Heart left ventricle (tissue), 13 donors: ENCODE measurements around the gene PRDM8.

ENCODE experiments used
- CTCF ChIP-seq, 12 donors: fragments of 200-600 bp; sonication (generic) in 4 of 12; IDR thresholded peaks; one replicate each; pipeline versions ENCODE4 v1.5.0 to v1.8.0; 2018 to 2022; ENCODE audit warnings: antibody characterized with exemption in 12 of 12, mild to moderate bottlenecking in 5 of 12
- POLR2A ChIP-seq, 2 donors: fragments of 450-650 bp; IDR thresholded peaks; one replicate each; pipeline ENCODE4 v1.6.1; 2017; ENCODE audit warnings: antibody characterized with exemption in 2 of 2, mild to moderate bottlenecking in 2 of 2, moderate library complexity in 2 of 2
- donor health status: ischemic (EF 13 %, LVEDD 7.1; RV severe dilation, severe dysfunction).
- donor health status: DM: no; HTN: yes; CAD: no.
- donor health status: DM: no; HTN: no; CAD: no.
- donor health status: ischemic (EF 25% LVEDD 6.9; RV normal size, moderate dysfunction).
- donor health status: ischemic (EF 25% LVEDD 5.7; RV mildly dilated, moderate dysfunction).
- donor health status: ischemic (EF 35%, LVEDD 5.7; RV mildly dilated, moderate dysfunction).
- donor health status: nonischemic (EF 11% LVEDD 7.7; RV severe dilation, severe dysfunction).
- donor health status: DM: yes; HTN: yes; CAD: no.
- donor health status: PGD.
- donor health status: ischemic (EF 29% LVEDD 5.4; RV normal size, mild dysfunction).
- donor health status: nonischemic (EF 23%, LVEDD 6.1; RV moderate dilation, normal function).

GRCh38 chr4:80243274-80244018, 46.1 kb downstream of the PRDM8 start:
- TF ChIP-seq POLR2A (IDR thresholded peaks at IDR 0.05): no peak
- TF ChIP-seq CTCF (IDR thresholded peaks at IDR 0.05): no peak
